Measurements from ENCODE around the gene DNAH17. TPM values are rescaled to one million over a fixed set of nuclear protein-coding genes. Genes with fewer than 3 reads are reported as not detected.

DNAH17 gene
- total RNA-seq, 1 experiment from 2014 or later, result 0.18 TPM

GRCh38 chr17:78419970-78420815 lies 157.0 kb downstream of the DNAH17 start:
- ChIA-PET POLR2A (interaction anchor here (0.6 kb wide), 1 partner anchor 66 kb away, joined by 5 read pairs; no protein-coding TSS in a partner anchor), CTCF (interaction anchor here (0.6 to 2.0 kb wide), 3 partner anchors 8 to 103 kb away, joined by 4 to 21 read pairs (median 8); partner anchors contain the start of gene SOCS3)
- no TSS peak for BruUV-seq (replicated peaks)
- Histone ChIP-seq H3K27ac (ENCODE audit: low read length) (no peak overlapping the region), H3K27me3 (ENCODE audit: control insufficient read depth, insufficient read depth, low read length) (no peaks in the 10 kb centered on the region), H3K9me3 (ENCODE audit: control insufficient read depth, insufficient read depth, low read depth, low read length) (no peaks in the 10 kb centered on the region), H3K4me3 (ENCODE audit: low read depth in 2 of 2, low read length in 2 of 2) (no peak overlapping the region), H3K36me3 (ENCODE audit: control insufficient read depth, insufficient read depth, low read length) (no peaks in the 10 kb centered on the region; the same call in none of the 2 replicates), H3K4me1 (ENCODE audit: control insufficient read depth, insufficient read depth, low read length) (peaks cover 12% of the 10 kb centered on the region; the same call in 1 of the 2 replicates)
- DNase-seq (ENCODE audit: low read depth, low spot score), result no peak
- TF ChIP-seq CTCF (IDR thresholded peaks at IDR 0.05), result no peak
- TF ChIP-seq POLR2AphosphoS5 (IDR thresholded peaks at IDR 0.05; ENCODE audit: low read depth, low read length), result no peak
- TF ChIP-seq TCF7L2 (IDR thresholded peaks at IDR 0.05; ENCODE audit: low read depth, low read length), result no peak
- no peak for TF ChIP-seq REST (IDR thresholded peaks at IDR 0.05; ENCODE audit: insufficient read depth in 1 of 2, low read depth in 2 of 2, low read length in 1 of 2)
- no peak for TF ChIP-seq SIN3A (IDR thresholded peaks at IDR 0.05; ENCODE audit: borderline replicate concordance, insufficient read depth, low read depth, low read length)
- intact Hi-C loops (cut with micrococcal nuclease; ENCODE audit: unreplicated experiment), result loop anchor here (2.0 to 10.0 kb wide), 3 partner anchors 59 to 168 kb away; partner anchors contain the start of gene SOCS3
- in situ Hi-C loops (cut with HindIII; ENCODE audit: low pct_unique_long_range_greater_than_20kb, low sequenced_read_pairs), result no loop called here
- ATAC-seq, result no peak

- intact Hi-C loops (cut with micrococcal nuclease; ENCODE audit: unreplicated experiment) (no loop called here), in situ Hi-C loops (cut with HindIII; ENCODE audit: low pct_unique_long_range_greater_than_20kb, low sequenced_read_pairs) (no loop called here)
- Histone ChIP-seq H3K9me3 (ENCODE audit: control insufficient read depth, insufficient read depth, low read depth, low read length) (no peaks in the 10 kb centered on the region), H3K36me3 (ENCODE audit: control insufficient read depth, insufficient read depth, low read length) (no peaks in the 10 kb centered on the region; the same call in 1 of the 2 replicates), H3K27me3 (ENCODE audit: control insufficient read depth, insufficient read depth, low read length) (no peaks in the 10 kb centered on the region), H3K4me3 (ENCODE audit: low read depth in 2 of 2, low read length in 2 of 2) (no peak overlapping the region), H3K27ac (ENCODE audit: low read length) (no peak overlapping the region), H3K4me1 (ENCODE audit: control insufficient read depth, insufficient read depth, low read length) (peaks cover 12% of the 10 kb centered on the region; the same call in 1 of the 2 replicates)
- ATAC-seq (no peak), DNase-seq (ENCODE audit: low read depth, low spot score) (no peak)
- BruUV-seq (replicated peaks), result no TSS peak
- TF ChIP-seq SIN3A (IDR thresholded peaks at IDR 0.05; ENCODE audit: borderline replicate concordance, insufficient read depth, low read depth, low read length) (no peak), REST (IDR thresholded peaks at IDR 0.05; ENCODE audit: insufficient read depth in 1 of 2, low read depth in 2 of 2, low read length in 1 of 2) (no peak), TCF7L2 (IDR thresholded peaks at IDR 0.05; ENCODE audit: low read depth, low read length) (no peak), POLR2AphosphoS5 (IDR thresholded peaks at IDR 0.05; ENCODE audit: low read depth, low read length) (no peak), CTCF (IDR thresholded peaks at IDR 0.05) (no peak)
- ChIA-PET POLR2A (interaction anchor here (0.6 to 0.7 kb wide), 3 partner anchors 125 to 541 kb away, joined by 3 to 9 read pairs (median 6); no protein-coding TSS in a partner anchor), CTCF (interaction anchor here (0.7 kb wide), 3 partner anchors 11 to 162 kb away, joined by 3 read pairs; no protein-coding TSS in a partner anchor)
These were observed 158.7 kb downstream of the DNAH17 start for GRCh38 chr17:78418326-78419026.
